H9 (cell line): Measurements from ENCODE around the gene DUOX2. TPM values are rescaled to one million over a fixed set of nuclear protein-coding genes. Genes with fewer than 3 reads are reported as not detected.

Experiments used
- DNase-seq: peaks from one replicate; pipeline ENCODE4 v3.0.0-alpha.2; 2017
- H2AFZ ChIP-seq: one replicate; pipeline ENCODE4 v1.6.1; 2013; ENCODE audit warnings: mild to moderate bottlenecking, low read length, control low read depth, moderate library complexity
- H2AK5ac ChIP-seq: 2 replicates; pipeline ENCODE4 v1.6.1; 2013; ENCODE audit warnings: low read length, control low read depth, mixed read lengths; ENCODE audit not compliant: insufficient read length
- H2BK120ac ChIP-seq: one replicate; pipeline ENCODE4 v1.6.1; 2013; ENCODE audit warnings: low read depth, mild to moderate bottlenecking, low read length, control low read depth, inconsistent platforms; ENCODE audit not compliant: poor library complexity, severe bottlenecking
- H2BK12ac ChIP-seq: 2 replicates; pipeline ENCODE4 v1.6.1; 2013; ENCODE audit warnings: low read length, control low read depth, mixed read lengths, low read depth; ENCODE audit not compliant: insufficient read length
- H2BK15ac ChIP-seq: 2 replicates; pipeline ENCODE4 v1.6.1; 2013; ENCODE audit warnings: low read depth, low read length, control low read depth
- H2BK20ac ChIP-seq: one replicate; pipeline ENCODE4 v1.6.1; 2013; ENCODE audit warnings: low read depth, mild to moderate bottlenecking, low read length, control low read depth, inconsistent platforms; ENCODE audit not compliant: poor library complexity, severe bottlenecking
- H2BK5ac ChIP-seq: 2 replicates; pipeline ENCODE4 v1.6.1; 2013; ENCODE audit warnings: low read length, control low read depth, mixed read lengths; ENCODE audit not compliant: insufficient read length
- H3K14ac ChIP-seq: 2 replicates; pipeline ENCODE4 v1.6.1; 2013; ENCODE audit warnings: low read length, control low read depth; ENCODE audit not compliant: insufficient read depth
- H3K18ac ChIP-seq: 2 replicates; pipeline ENCODE4 v1.6.1; 2013; ENCODE audit warnings: low read depth, mild to moderate bottlenecking, mixed read lengths, low read length, control low read depth; ENCODE audit not compliant: insufficient read length
- H3K23ac ChIP-seq: 2 replicates; pipeline ENCODE4 v1.6.1; 2013; ENCODE audit warnings: low read length, control low read depth, mixed read lengths, low read depth; ENCODE audit not compliant: insufficient read length
- H3K23me2 ChIP-seq: 2 replicates; pipeline ENCODE4 v1.6.1; 2013; ENCODE audit warnings: low read depth, mild to moderate bottlenecking, mixed read lengths, low read length, control low read depth; ENCODE audit not compliant: insufficient read length, poor library complexity, severe bottlenecking
- H3K27ac ChIP-seq: 2 replicates; pipeline ENCODE4 v1.5.1; 2013; ENCODE audit warnings: low read length, control low read depth, mixed read lengths, low read depth; ENCODE audit not compliant: insufficient read length
- H3K27me3 ChIP-seq: 2 replicates; pipeline ENCODE4 v1.6.1; 2013; ENCODE audit warnings: low read length, control low read depth, inconsistent platforms; ENCODE audit not compliant: insufficient read depth
- H3K4ac ChIP-seq: 2 replicates; pipeline ENCODE4 v1.6.1; 2013; ENCODE audit warnings: low read depth, mild to moderate bottlenecking, control low read depth, inconsistent platforms, low read length, moderate library complexity
- H3K4me1 ChIP-seq: 2 replicates; pipeline ENCODE4 v1.6.1; 2013; ENCODE audit warnings: low read length, control low read depth, inconsistent platforms; ENCODE audit not compliant: insufficient read depth
- H3K4me2 ChIP-seq: 2 replicates; pipeline ENCODE4 v1.6.1; 2013; ENCODE audit warnings: low read length, control low read depth, mixed read lengths; ENCODE audit not compliant: insufficient read length, insufficient read depth
- H3K56ac ChIP-seq: 2 replicates; pipeline ENCODE4 v1.6.1; 2013; ENCODE audit warnings: low read depth, mild to moderate bottlenecking, mixed read lengths, low read length, control low read depth; ENCODE audit not compliant: insufficient read length
- H3K79me1 ChIP-seq: 2 replicates; pipeline ENCODE4 v1.6.1; 2013; ENCODE audit warnings: low read depth, mild to moderate bottlenecking, moderate library complexity, low read length, control low read depth, inconsistent platforms; ENCODE audit not compliant: insufficient read depth, poor library complexity, severe bottlenecking
- H3K79me2 ChIP-seq: 2 replicates; pipeline ENCODE4 v1.6.1; 2013; ENCODE audit warnings: low read length, control low read depth, inconsistent platforms; ENCODE audit not compliant: insufficient read depth
- H3K9ac ChIP-seq: 2 replicates; pipeline ENCODE4 v1.6.1; 2013; ENCODE audit warnings: low read length, control low read depth, mixed read lengths; ENCODE audit not compliant: insufficient read length; ENCODE audit errors: extremely low read depth
- H3K9me3 ChIP-seq: one replicate; pipeline ENCODE4 v1.6.1; 2013; ENCODE audit warnings: low read depth, low read length, inconsistent platforms; ENCODE audit not compliant: control insufficient read depth
- H3T11ph ChIP-seq: one replicate; pipeline ENCODE4 v1.6.1; 2013; ENCODE audit warnings: mild to moderate bottlenecking, low read length, control low read depth, inconsistent platforms
- H4K20me1 ChIP-seq: one replicate; pipeline ENCODE4 v1.6.1; 2013; ENCODE audit not compliant: control insufficient read depth, insufficient read length, insufficient read depth
- H4K5ac ChIP-seq: 2 replicates; pipeline ENCODE4 v1.6.1; 2013; ENCODE audit warnings: low read depth, mild to moderate bottlenecking, mixed read lengths, low read length, control low read depth; ENCODE audit not compliant: insufficient read length
- H4K8ac ChIP-seq: replicated peaks from 2 replicates; pipeline ENCODE4 v1.6.1; 2013; ENCODE audit warnings: low read length, control low read depth, mixed read lengths, low read depth; ENCODE audit not compliant: insufficient read length
- H4K91ac ChIP-seq: 2 replicates; pipeline ENCODE4 v1.6.1; 2013; ENCODE audit warnings: low read depth, mild to moderate bottlenecking, moderate library complexity, mixed read lengths, low read length, control low read depth; ENCODE audit not compliant: insufficient read length
- H3K27ac Mint-ChIP-seq, 3 experiments: 2 replicates in 2 of 3; 3 replicates in 1 of 3; pipeline ENCODE4 v1.8.0; 2020 to 2021; ENCODE audit warnings: mixed read lengths in 3 of 3, mild to moderate bottlenecking in 1 of 3, moderate library complexity in 1 of 3
- H3K27me3 Mint-ChIP-seq: 2 replicates; pipeline ENCODE4 v1.8.0; 2021; ENCODE audit warnings: low read depth, mild to moderate bottlenecking, moderate library complexity, mixed read lengths
- H3K36me3 Mint-ChIP-seq, 3 experiments: 2 replicates in 2 of 3; 3 replicates in 1 of 3; pipeline ENCODE4 v1.8.0; 2020 to 2021; ENCODE audit warnings: low read depth in 3 of 3, mixed read lengths in 3 of 3; ENCODE audit not compliant: insufficient read depth in 1 of 3
- H3K4me1 Mint-ChIP-seq, 2 experiments: 2 replicates each; pipeline ENCODE4 v1.8.0; 2020; ENCODE audit warnings: mixed read lengths in 2 of 2
- H3K4me3 Mint-ChIP-seq, 2 experiments: 2 replicates in 1 of 2; 3 replicates in 1 of 2; pipeline ENCODE4 v1.8.0; 2020 to 2021; ENCODE audit warnings: mild to moderate bottlenecking in 2 of 2, mixed read lengths in 2 of 2, moderate library complexity in 1 of 2
- H3K9me3 Mint-ChIP-seq, 2 experiments: 2 replicates in 1 of 2; 3 replicates in 1 of 2; pipeline ENCODE4 v1.8.0; 2020; ENCODE audit warnings: mild to moderate bottlenecking in 2 of 2, mixed read lengths in 2 of 2, moderate library complexity in 1 of 2
- CTCF ChIP-seq: fragments of 200-600 bp; sonication (generic); conservative IDR thresholded peaks from 3 replicates; pipeline ENCODE4 v1.8.0; 2021; ENCODE audit warnings: antibody characterized with exemption, mild to moderate bottlenecking
- WGBS: extraction: QIAGEN DNeasy Blood & Tissue Kit; methylation state at CpG from one replicate; pipeline ENCODE4 v1.1.7; 2013; ENCODE audit warnings: missing lambda C conversion rate, low lambda C conversion rate, mixed read lengths; ENCODE audit not compliant: insufficient read length; ENCODE audit errors: extremely low coverage; 5-methylcytosine and 5-hydroxymethylcytosine counted together
- total RNA-seq: library from RNA; stranded (reverse); gene quantifications from 2 replicates; pipeline ENCODE4 v1.2.1, GENCODE V29; 2021

Gene DUOX2
- total RNA-seq, 1 experiment from 2014 or later: 0.42 TPM

- Histone ChIP-seq H4K8ac (no peak overlapping the region), H2BK15ac (no peak overlapping the region), H3K4me2 (peak overlapping the region; percentile 46), H2BK5ac (no peak overlapping the region), H3T11ph (no peak overlapping the region), H4K91ac (no peak overlapping the region), H2BK120ac (no peak overlapping the region), H3K79me1 (no peaks in the 10 kb centered on the region), H2AK5ac (no peak overlapping the region), H3K4me1 (no peaks in the 10 kb centered on the region; the same call in 1 of the 2 replicates), H3K79me2 (no peaks in the 10 kb centered on the region), H3K9me3 (no peaks in the 10 kb centered on the region), H3K4ac (no peak overlapping the region), H3K27ac (no peak overlapping the region), H4K20me1 (peaks cover 6% of the 10 kb centered on the region), H3K56ac (no peak overlapping the region), H3K18ac (no peak overlapping the region), H3K23me2 (peaks cover 2% of the 10 kb centered on the region), H2BK20ac (no peak overlapping the region), H3K27me3 (peaks cover 62% of the 10 kb centered on the region), H4K5ac (no peak overlapping the region), H2AFZ (no peak overlapping the region), H3K23ac (no peak overlapping the region), H3K14ac (no peak overlapping the region), H2BK12ac (no peak overlapping the region), H3K9ac (no peak overlapping the region)
- WGBS: no CpG with 5 or more reads among the region's 65 CpGs
- peaks cover 20 to 38% of the 10 kb centered on the region in 2 experiments for H3K4me1 Mint-ChIP-seq
- H3K36me3 Mint-ChIP-seq: no peaks in the 10 kb centered on the region; a peak in 2 of 7 replicates
- DNase-seq: no peak
- H3K4me3 Mint-ChIP-seq: peak overlapping the region in 1 of 2 experiments; percentile 54; a peak in 1 of 5 replicates
- TF ChIP-seq CTCF: no peak
- no peak overlapping the region for H3K27ac Mint-ChIP-seq
- H3K27me3 Mint-ChIP-seq: peaks cover 86% of the 10 kb centered on the region
- H3K9me3 Mint-ChIP-seq: peaks cover 6 to 13% of the 10 kb centered on the region in 2 experiments
Measured at GRCh38 chr15:45116482-45117307, 2.7 kb upstream of the DUOX2 start.
